ENCODE results near the gene RASGEF1B. TPM values are rescaled to one million over a fixed set of nuclear protein-coding genes. Genes with fewer than 3 reads are reported as not detected.

RASGEF1B gene
- total RNA-seq, 2 donors from 2014 or later, result 0.61 to 8.1 TPM

- H3K27me3 Mint-ChIP-seq, result no peaks in the 10 kb centered on the region
- H3K36me3 Mint-ChIP-seq (ENCODE audit: low read depth), result no peaks in the 10 kb centered on the region
- peaks cover 13% of the 10 kb centered on the region for H3K4me1 Mint-ChIP-seq
- ATAC-seq (replicated peaks), result no peak
- no peak overlapping the region for H3K4me3 Mint-ChIP-seq
- H3K9me3 Mint-ChIP-seq, result no peaks in the 10 kb centered on the region
- no peak overlapping the region for H3K27ac Mint-ChIP-seq
These were observed 6.0 kb downstream of the RASGEF1B start for GRCh38 chr4:81465406-81466340.

DNA sequence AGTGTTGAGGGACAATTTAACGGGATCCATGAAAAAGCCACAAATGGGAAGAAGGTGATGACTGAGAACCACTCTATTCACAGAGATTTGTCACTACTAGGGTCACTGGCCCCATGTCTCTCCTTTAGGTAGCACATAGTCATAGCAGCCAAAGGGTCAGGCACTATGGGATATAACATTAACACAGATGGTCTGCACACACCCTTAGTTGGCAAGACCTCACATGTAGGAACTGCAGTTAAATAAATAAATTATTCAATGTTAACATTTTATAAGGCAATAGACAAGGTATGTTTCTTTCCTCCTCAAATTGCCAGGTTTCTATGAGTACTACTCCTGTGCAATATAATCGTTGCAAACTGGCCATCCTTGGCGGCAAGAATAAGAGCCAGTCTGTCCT, 10.9 kb downstream of the RASGEF1B start:
- H3K4me3 Mint-ChIP-seq, result no peak overlapping the region
- peaks cover 32% of the 10 kb centered on the region for H3K36me3 Mint-ChIP-seq (ENCODE audit: low read depth)
- no peak for ATAC-seq (replicated peaks)
- H3K27ac Mint-ChIP-seq, result no peak overlapping the region
- H3K4me1 Mint-ChIP-seq, result no peaks in the 10 kb centered on the region
- no peaks in the 10 kb centered on the region for H3K9me3 Mint-ChIP-seq
- H3K27me3 Mint-ChIP-seq, result no peaks in the 10 kb centered on the region

DNA sequence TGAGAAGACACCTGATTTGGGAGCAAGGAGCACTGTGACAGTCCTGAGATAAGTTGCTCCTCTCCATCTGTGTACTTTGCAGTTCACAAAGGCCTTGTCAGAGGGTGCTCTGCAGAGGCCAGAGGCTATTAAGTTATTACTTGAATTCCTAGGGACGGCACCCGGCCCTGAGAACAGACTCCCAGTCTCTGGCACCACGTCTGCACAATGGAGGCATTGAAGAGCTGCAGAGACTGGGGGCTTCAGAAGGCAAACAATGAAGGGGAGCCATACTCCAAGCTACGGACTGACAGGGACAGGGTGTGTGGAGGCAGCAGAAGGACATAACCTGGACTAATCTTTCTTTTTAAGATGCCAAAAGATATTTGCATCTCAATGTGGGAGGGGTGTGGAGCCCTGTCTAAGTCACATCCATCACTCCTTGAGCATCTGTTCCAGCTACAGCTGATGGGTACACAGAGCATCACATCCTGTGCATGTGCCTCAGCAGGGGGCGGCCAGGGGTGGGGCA, 11.5 kb downstream of the RASGEF1B start:
- H3K36me3 Mint-ChIP-seq (ENCODE audit: low read depth), result peaks cover 38% of the 10 kb centered on the region
- H3K4me1 Mint-ChIP-seq, result no peaks in the 10 kb centered on the region
- H3K9me3 Mint-ChIP-seq, result no peaks in the 10 kb centered on the region
- no peak overlapping the region for H3K4me3 Mint-ChIP-seq
- H3K27me3 Mint-ChIP-seq, result no peaks in the 10 kb centered on the region
- no peak for ATAC-seq (replicated peaks)
- no peak overlapping the region for H3K27ac Mint-ChIP-seq

DNA sequence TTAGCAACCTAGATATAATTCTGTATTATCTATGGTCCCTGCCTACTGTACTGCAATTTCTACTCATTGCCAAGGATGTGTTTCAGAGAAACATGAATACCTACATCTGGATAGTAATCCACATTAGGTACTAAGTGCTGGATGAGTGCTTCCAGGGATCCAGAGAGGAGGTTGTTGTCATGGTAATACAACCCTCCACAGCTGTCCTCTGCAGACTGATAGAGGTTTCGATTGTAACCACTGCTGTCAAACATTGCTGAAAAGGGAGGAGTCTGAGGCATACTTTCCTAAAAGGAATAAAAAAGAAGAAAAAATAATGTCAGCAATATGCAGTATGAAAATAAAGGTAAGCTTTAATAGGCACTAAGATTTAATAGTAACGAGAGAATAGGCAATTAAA, 12.5 kb downstream of the RASGEF1B start:
- no peak for ATAC-seq (replicated peaks)

DNA sequence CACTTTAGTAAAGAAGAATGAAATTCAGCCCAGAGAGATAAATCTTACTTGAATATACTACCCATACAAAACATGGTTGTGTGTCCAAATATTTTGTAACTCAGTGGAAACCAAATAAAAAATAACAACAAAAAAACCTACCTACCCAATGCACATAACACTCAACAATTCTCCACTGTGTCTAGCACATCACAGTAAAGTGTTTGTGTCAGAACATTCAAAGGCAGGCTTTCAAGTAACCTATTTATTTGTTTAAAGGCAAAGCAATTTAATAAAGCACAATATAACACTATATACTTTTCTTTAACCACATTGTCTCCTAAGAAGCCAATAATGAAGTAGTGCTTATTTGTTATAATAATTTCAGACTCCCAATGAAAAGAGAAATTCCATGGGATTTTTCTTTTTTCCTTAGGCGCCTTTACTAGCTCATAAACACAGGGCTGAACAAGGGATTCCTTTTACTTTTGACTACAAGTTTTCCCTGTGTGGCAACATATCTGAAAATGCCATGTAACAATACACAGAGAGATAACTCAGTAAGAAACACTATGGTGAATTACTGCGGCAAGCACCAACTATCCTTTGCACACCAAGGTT, 13.7 kb downstream of the RASGEF1B start:
- no peaks in the 10 kb centered on the region for H3K27me3 Mint-ChIP-seq
- H3K9me3 Mint-ChIP-seq, result no peaks in the 10 kb centered on the region
- H3K4me1 Mint-ChIP-seq, result peaks cover 4% of the 10 kb centered on the region
- no peak for ATAC-seq (replicated peaks)
- no peak overlapping the region for H3K4me3 Mint-ChIP-seq
- H3K27ac Mint-ChIP-seq, result no peak overlapping the region
- peaks cover 57% of the 10 kb centered on the region for H3K36me3 Mint-ChIP-seq (ENCODE audit: low read depth)

More for the DNA sequence above, 12.5 kb downstream of the RASGEF1B start:
- no peak overlapping the region for H3K4me3 Mint-ChIP-seq
- no peak overlapping the region for H3K27ac Mint-ChIP-seq
- peaks cover 4% of the 10 kb centered on the region for H3K4me1 Mint-ChIP-seq
- H3K36me3 Mint-ChIP-seq (ENCODE audit: low read depth), result peaks cover 46% of the 10 kb centered on the region
- H3K9me3 Mint-ChIP-seq, result no peaks in the 10 kb centered on the region
- no peaks in the 10 kb centered on the region for H3K27me3 Mint-ChIP-seq

- ATAC-seq (replicated peaks), result no peak
- Mint-ChIP-seq H3K27ac (no peak overlapping the region), H3K36me3 (ENCODE audit: low read depth) (peaks cover 63% of the 10 kb centered on the region), H3K4me3 (no peak overlapping the region), H3K27me3 (no peaks in the 10 kb centered on the region), H3K4me1 (peaks cover 4% of the 10 kb centered on the region), H3K9me3 (no peaks in the 10 kb centered on the region)
These were observed 14.4 kb downstream of the RASGEF1B start for GRCh38 chr4:81457345-81457744.

DNA sequence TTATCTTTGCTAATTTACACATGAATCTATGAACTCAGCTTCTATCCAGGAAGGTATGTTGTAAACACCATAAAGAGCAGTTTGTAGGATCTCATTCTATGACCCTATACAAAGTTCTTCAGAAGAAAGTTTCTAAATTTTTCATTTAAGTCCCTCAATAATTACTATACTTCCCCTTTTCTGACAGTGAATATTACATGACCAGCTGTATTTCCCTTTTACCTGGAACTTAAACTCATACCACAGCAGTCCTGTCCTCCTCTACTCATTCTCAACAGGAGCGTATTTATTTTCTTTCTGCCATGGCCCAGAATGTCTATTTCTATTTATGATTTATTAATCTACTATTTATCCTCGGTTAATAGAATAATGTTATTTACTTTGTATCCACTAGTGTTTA, 15.8 kb downstream of the RASGEF1B start:
- H3K36me3 Mint-ChIP-seq (ENCODE audit: low read depth), result peaks cover 73% of the 10 kb centered on the region
- no peak overlapping the region for H3K27ac Mint-ChIP-seq
- H3K4me3 Mint-ChIP-seq, result no peak overlapping the region
- H3K27me3 Mint-ChIP-seq, result no peaks in the 10 kb centered on the region
- no peak for ATAC-seq (replicated peaks)
- peaks cover 4% of the 10 kb centered on the region for H3K4me1 Mint-ChIP-seq
- H3K9me3 Mint-ChIP-seq, result no peaks in the 10 kb centered on the region

- Mint-ChIP-seq H3K36me3 (ENCODE audit: low read depth) (peaks cover 76% of the 10 kb centered on the region), H3K4me3 (no peak overlapping the region), H3K9me3 (no peaks in the 10 kb centered on the region), H3K27me3 (no peaks in the 10 kb centered on the region), H3K4me1 (peaks cover 4% of the 10 kb centered on the region), H3K27ac (no peak overlapping the region)
- no peak for ATAC-seq (replicated peaks)
These were observed 16.8 kb downstream of the RASGEF1B start for GRCh38 chr4:81454948-81455347.

DNA sequence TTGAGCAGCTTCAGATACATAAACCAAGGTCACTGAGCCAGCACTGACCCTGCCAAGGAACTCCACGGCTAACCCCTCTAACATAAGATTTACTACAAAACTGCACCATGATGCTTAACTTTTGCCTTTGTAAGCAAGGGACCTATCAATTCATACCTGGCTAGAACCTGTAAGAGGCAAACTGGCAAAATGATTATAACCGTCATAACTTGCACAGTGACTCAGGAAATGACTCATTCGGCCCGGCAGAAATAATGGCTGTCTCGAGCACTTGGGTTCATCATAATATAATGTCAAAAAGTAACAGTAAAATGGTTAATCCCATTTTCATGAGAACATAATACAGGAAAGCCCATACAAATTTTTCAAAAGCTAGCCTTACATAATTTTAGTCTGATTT, 17.2 kb downstream of the RASGEF1B start:
- peak; percentile 93 for ATAC-seq (replicated peaks)
- Mint-ChIP-seq H3K4me3 (no peak overlapping the region), H3K27me3 (no peaks in the 10 kb centered on the region), H3K27ac (no peak overlapping the region), H3K4me1 (peaks cover 4% of the 10 kb centered on the region), H3K9me3 (no peaks in the 10 kb centered on the region), H3K36me3 (ENCODE audit: low read depth) (peaks cover 76% of the 10 kb centered on the region)

DNA sequence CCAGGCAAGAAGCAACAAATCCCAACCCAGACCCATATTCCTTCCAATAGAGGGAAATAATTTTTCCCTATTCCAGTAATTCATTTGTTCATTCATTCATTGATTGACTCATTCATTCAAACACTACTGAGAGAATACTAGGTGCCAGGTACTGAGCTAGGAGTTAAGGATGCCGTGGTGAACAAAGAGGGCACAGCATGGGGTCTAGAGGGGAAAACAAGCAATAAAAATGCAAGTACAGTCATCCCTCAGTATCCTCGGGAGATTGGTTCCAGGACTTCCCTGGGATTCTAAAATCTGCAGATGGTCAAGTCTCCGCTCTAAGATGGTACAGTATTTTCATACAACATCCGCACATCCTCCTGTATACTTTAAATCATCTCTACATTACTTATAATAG, 18.7 kb downstream of the RASGEF1B start:
- H3K36me3 Mint-ChIP-seq (ENCODE audit: low read depth), result peaks cover 79% of the 10 kb centered on the region
- ATAC-seq (replicated peaks), result no peak

DNA sequence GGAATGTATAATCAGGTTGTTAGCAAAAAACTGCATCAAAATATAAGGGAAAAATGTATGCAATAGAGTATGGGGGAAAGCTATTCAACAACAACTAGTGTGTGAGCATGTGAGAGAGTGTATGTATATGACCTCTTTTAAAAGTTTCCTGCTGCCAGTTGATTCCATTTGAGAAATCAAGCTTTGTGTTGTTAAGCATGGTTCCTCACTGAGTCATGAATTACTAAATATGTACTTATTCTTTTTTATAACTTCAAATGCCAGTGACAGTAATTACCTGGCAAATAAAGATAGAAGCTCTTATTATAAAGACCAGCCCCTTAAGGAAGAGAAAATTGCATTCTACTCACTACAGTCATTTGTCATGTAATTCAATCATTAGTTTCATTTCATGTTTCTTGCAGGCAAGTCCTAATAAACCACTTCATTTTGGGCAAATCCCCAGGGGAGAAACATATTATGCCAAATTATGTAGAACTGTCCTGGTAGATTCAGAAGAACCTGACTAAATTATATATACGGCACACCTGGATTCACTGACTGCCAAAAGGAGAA, 19.2 kb downstream of the RASGEF1B start:
- Mint-ChIP-seq H3K27me3 (no peaks in the 10 kb centered on the region), H3K9me3 (no peaks in the 10 kb centered on the region), H3K36me3 (ENCODE audit: low read depth) (peaks cover 79% of the 10 kb centered on the region), H3K27ac (no peak overlapping the region), H3K4me1 (peaks cover 4% of the 10 kb centered on the region), H3K4me3 (no peak overlapping the region)
- no peak for ATAC-seq (replicated peaks)

More for the DNA sequence above, 18.7 kb downstream of the RASGEF1B start:
- Mint-ChIP-seq H3K9me3 (no peaks in the 10 kb centered on the region), H3K27ac (no peak overlapping the region), H3K4me3 (no peak overlapping the region), H3K4me1 (peaks cover 4% of the 10 kb centered on the region), H3K27me3 (no peaks in the 10 kb centered on the region)

GRCh38 chr4:81449015-81449414, 22.7 kb downstream of the RASGEF1B start:
- H3K4me3 Mint-ChIP-seq, result no peak overlapping the region
- no peak overlapping the region for H3K27ac Mint-ChIP-seq
- no peak for ATAC-seq (replicated peaks)
- H3K27me3 Mint-ChIP-seq, result no peaks in the 10 kb centered on the region
- no peaks in the 10 kb centered on the region for H3K9me3 Mint-ChIP-seq
- no peaks in the 10 kb centered on the region for H3K4me1 Mint-ChIP-seq
- peaks cover 81% of the 10 kb centered on the region for H3K36me3 Mint-ChIP-seq (ENCODE audit: low read depth)

DNA sequence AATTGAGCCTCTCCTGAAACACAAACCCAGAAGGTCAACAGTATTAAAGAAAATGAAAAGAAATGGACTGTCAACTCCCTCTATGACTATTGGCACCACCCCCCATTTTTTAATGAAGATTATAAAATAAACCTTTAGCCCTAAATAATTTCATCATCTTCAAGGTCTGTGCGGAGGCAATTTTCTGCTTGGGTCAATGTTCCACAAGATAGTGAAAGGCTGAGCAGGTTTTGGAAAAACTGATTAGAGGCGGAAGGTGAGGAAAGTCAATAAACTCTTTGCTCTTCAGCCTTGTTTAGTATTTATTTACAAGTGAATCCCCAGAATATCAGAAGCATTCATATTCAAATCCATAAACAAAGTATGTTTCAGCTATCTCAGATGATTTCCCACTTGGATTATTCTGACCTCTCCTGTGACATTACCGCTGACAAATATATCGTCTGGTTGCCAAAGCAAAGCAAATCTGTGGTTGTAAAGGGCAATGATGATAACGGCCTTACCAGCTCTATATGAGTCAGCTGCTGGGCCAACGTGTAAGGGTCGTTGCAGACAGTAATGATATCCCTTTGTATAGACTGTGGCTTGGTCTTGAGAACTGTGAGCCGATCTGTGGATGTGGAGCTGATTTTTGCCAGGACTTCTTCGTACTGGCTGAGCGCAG, 24.0 kb downstream of the RASGEF1B start:
- no peak for ATAC-seq (replicated peaks)
- H3K27ac Mint-ChIP-seq, result no peak overlapping the region
- H3K27me3 Mint-ChIP-seq, result no peaks in the 10 kb centered on the region
- peaks cover 78% of the 10 kb centered on the region for H3K36me3 Mint-ChIP-seq (ENCODE audit: low read depth)
- H3K4me1 Mint-ChIP-seq, result no peaks in the 10 kb centered on the region
- H3K9me3 Mint-ChIP-seq, result no peaks in the 10 kb centered on the region
- no peak overlapping the region for H3K4me3 Mint-ChIP-seq

DNA sequence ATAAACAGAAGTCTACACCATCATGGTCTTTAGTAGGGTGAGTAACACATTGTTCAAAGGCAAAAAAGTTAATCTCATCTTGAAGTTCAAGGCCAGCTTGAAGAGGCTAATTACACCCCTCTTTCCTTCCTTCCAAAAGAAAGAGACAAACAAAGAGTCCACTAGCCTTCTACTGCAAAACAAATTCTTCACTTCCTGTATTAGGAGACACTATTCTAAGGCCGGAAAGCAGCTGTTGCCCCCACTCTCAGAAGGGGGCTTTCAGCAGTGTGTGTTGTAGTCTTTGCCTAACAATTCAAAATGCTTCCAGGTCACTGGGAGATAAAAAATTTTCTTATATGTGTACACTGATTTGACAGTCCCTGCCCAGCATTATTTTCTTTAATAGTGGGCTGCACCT, 25.1 kb downstream of the RASGEF1B start:
- Mint-ChIP-seq H3K36me3 (ENCODE audit: low read depth) (peaks cover 78% of the 10 kb centered on the region), H3K9me3 (no peaks in the 10 kb centered on the region), H3K27me3 (no peaks in the 10 kb centered on the region), H3K4me3 (no peak overlapping the region), H3K4me1 (no peaks in the 10 kb centered on the region), H3K27ac (no peak overlapping the region)
- ATAC-seq (replicated peaks), result no peak
